ENCODE measurements around the gene IFT25. TPM values are rescaled to one million over a fixed set of nuclear protein-coding genes. Genes with fewer than 3 reads are reported as not detected.

The IFT25 gene
- polyA plus RNA-seq, 4 donors: 18.0 to 31.3 (median 20.3) TPM

DNA sequence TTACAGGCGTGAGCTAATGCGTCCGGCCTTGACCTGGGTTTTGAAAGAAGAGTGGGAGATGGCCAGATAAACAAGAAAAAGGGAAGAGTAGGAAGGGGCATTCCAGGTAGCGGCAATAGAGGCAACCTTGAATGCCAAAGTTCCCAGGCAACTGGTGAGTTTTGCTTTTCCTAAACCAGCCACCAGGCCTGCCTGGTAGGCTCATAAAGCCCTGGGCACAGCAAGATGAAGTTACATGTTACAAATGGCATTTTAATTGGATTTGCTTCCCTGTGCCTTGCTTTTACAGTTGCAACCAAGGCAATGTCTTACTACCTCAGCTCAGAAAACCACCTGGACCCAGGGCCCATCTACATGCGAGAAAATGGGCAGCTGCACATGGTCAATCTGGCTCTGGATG, 6.2 kb upstream of the IFT25 start:
- 89 to 94% (median 92%) methylated on average over 5 of the region's 5 CpGs for WGBS, 3 donors
- Histone ChIP-seq H3K27me3 (ENCODE audit: control insufficient read depth in 3 of 3, insufficient read depth in 3 of 3, low read length in 3 of 3) (no peaks in the 10 kb centered on the region), H3K36me3 (ENCODE audit: control insufficient read depth in 3 of 3, insufficient read depth in 2 of 3, low read depth in 1 of 3, low read length in 3 of 3) (peaks cover 0 to 22% (median 0%) of the 10 kb centered on the region in 3 donors), H3K4me1 (ENCODE audit: control insufficient read depth in 3 of 3, insufficient read depth in 2 of 3, low read depth in 1 of 3, low read length in 2 of 3) (peaks cover 0 to 22% (median 5%) of the 10 kb centered on the region in 3 donors), H3K9me3 (ENCODE audit: control insufficient read depth in 2 of 2, insufficient read depth in 1 of 2, low read depth in 1 of 2, low read length in 1 of 2) (no peaks in the 10 kb centered on the region), H3K27ac (ENCODE audit: low read depth in 1 of 3, low read length in 2 of 3) (no peak overlapping the region), H3K4me3 (ENCODE audit: low read depth in 1 of 3, low read length in 3 of 3) (no peak overlapping the region)
- no peak for FAIRE-seq
- no peak for DNase-seq

DNA sequence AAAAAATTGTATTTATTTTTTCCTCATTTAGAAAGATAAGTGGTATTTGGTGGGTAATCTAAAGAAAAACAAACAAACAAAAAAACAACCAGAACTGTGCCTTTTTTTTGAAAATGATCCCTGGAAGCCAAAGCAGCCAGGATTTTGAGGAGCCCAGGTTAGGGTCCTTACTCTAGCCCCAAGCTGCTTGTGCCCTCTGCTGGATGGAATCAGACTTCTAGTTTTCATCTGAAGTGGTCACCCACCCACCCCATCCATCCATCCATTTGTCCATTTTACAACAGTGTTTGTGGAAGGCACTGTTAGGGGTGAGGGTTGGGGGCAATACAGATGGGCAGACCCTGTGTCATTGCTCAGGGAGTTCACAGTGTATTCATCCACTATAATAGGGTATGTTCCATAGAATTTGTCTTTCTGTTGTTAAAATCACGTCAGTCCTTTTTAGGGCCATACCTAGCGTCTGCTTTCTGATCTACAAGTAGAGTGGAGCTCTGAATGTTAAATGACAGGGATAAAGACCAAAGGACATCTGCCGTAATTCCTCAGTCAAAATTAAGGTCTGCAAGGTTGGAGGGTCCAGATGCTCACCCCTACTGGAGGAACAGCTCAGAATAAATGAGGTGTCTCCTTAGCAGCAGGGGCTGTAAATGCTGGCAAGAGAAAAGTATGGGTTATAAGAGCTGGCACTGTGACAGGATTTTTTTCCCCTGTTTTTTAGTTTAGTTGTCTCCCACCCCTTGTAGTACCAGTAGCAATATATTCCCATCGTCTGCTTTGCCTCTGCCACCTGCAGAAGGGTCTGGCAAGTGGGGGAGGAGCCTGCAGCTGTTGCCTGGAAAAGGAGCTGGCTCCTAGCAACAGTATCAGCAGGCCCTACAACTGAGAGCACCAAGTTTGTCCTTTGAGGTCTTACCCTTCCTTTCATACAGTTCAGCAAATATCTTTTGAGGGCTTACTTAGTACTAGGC, 3.8 kb upstream of the IFT25 start:
- Histone ChIP-seq H3K4me3 (ENCODE audit: low read depth in 1 of 3, low read length in 3 of 3) (no peak overlapping the region), H3K9me3 (ENCODE audit: control insufficient read depth in 2 of 2, insufficient read depth in 1 of 2, low read depth in 1 of 2, low read length in 1 of 2) (no peaks in the 10 kb centered on the region), H3K36me3 (ENCODE audit: control insufficient read depth in 3 of 3, insufficient read depth in 2 of 3, low read depth in 1 of 3, low read length in 3 of 3) (peaks cover 0 to 19% (median 0%) of the 10 kb centered on the region in 3 donors), H3K4me1 (ENCODE audit: control insufficient read depth in 3 of 3, insufficient read depth in 2 of 3, low read depth in 1 of 3, low read length in 2 of 3) (peaks cover 4 to 23% (median 10%) of the 10 kb centered on the region in 3 donors), H3K27ac (ENCODE audit: low read depth in 1 of 3, low read length in 2 of 3) (no peak overlapping the region), H3K27me3 (ENCODE audit: control insufficient read depth in 3 of 3, insufficient read depth in 3 of 3, low read length in 3 of 3) (no peaks in the 10 kb centered on the region)
- peak in 1 of 2 donors; percentile 54 for DNase-seq
- no peak for FAIRE-seq
- 77 to 86% (median 82%) methylated on average over 4 of the region's 4 CpGs for WGBS, 3 donors

DNA sequence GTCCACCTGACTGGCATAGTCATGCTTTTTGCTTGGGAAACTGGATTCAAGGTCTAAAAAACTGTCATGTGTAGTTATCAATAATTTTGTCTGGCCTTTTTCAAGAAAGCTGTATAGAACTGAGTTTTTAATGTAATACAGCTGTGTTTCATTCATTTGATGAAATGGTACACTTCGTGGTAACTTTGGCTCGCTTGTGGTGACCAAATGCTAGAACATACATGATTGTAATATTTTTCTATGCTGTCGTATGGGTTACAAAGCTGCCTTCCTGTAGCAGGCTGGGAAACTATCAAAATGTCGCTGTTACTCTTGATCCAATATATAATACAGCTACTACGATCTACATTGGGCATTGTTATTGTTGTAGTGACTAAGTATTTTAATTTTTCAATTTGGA, 2.8 kb upstream of the IFT25 start:
- 89 to 96% (median 92%) methylated on average over 5 of the region's 5 CpGs for WGBS, 3 donors
- no peak overlapping the region for H3K4me3 ChIP-seq (ENCODE audit: low read depth in 1 of 3, low read length in 3 of 3)

DNA sequence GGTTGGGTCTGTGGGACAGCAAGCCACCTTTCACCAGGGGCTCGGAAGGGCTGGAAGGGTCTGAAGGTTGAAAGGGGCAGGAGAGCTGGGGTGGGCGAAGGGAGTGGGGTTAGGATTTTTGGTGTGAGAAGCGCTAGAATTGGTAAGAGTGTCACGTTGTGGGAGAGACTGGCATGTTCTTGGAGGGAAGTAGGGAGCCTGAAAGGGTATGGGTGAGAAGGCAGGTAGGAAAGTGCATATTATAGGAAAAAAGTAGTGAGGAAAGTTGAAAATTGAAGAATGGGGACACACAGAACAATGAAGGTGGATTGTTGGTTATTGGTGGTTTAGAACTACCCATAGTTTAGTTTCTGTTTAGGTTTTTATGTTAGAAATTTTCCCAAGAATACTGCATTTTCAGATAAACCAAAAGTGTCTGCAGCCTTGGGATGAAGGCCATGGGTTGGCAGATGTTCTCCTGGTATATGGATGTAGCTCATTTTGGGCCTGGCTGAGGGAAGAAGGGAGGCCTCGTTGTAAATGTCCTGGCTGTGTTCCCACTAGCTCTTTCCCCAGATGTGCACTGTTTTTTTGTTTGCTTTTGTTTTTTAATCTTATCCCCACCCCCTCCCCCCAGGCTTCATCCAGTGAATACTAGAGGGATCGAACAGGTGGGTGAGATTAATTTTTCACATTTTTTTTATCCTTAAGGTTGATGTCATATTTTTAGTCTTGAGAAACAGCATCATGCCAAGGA, 1.8 kb upstream of the IFT25 start:
- WGBS, 3 donors: 52 to 60% (median 58%) methylated on average over 6 of the region's 6 CpGs

More for the DNA sequence above, 2.8 kb upstream of the IFT25 start:
- no peak for DNase-seq
- Histone ChIP-seq H3K27ac (ENCODE audit: low read depth in 1 of 3, low read length in 2 of 3) (no peak overlapping the region), H3K9me3 (ENCODE audit: control insufficient read depth in 2 of 2, insufficient read depth in 1 of 2, low read depth in 1 of 2, low read length in 1 of 2) (no peaks in the 10 kb centered on the region), H3K36me3 (ENCODE audit: control insufficient read depth in 3 of 3, insufficient read depth in 2 of 3, low read depth in 1 of 3, low read length in 3 of 3) (peaks cover 0 to 16% (median 0%) of the 10 kb centered on the region in 3 donors), H3K4me1 (ENCODE audit: control insufficient read depth in 3 of 3, insufficient read depth in 2 of 3, low read depth in 1 of 3, low read length in 2 of 3) (peaks cover 4 to 23% (median 12%) of the 10 kb centered on the region in 3 donors), H3K27me3 (ENCODE audit: control insufficient read depth in 3 of 3, insufficient read depth in 3 of 3, low read length in 3 of 3) (no peaks in the 10 kb centered on the region)
- no peak for FAIRE-seq

DNA sequence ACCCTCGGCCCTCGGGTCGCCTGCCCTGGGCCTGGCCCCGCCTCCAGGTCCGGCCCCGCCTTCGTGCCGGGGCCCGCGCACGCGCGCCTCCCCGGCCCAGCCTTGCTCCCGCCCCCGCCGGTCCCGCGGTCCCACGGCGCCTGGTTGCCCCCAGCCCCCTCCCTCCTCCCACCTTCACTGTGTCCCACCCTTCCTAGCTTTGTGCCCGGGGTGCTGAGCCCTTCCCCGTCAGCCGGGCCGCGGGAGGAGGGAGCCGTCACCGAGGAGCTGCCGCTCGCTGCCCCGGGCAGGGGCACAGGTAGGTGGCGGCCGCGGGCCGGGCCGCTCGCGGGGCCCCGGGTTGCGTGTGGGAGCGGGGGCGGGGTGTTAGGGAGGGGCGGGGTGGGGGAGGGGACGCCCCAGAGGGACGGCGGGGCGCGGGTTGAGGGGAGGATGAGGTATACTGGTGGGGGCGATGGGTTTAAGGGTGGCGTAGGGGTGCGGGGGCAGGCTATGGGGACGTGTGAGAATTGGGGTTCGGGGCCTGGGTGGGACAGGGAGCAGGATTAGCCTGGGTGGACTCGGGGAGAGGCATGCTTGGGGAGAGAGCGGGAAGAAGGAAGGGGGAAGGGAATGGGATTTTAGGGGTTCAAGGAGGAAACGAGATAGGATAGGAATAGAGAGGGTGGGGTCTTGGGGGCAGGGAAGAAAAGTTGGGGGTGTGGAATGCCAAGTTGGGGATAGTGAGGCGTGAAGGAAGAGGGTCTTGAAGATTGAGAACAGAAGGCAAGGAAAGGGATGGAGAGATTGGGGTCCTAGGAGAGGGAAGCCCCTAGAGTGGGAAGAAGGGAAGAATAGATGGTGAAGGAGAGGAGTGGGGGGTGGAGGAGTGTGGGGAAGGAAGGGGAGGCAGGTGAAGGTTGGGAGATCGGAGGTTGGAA, 1.0 kb upstream of the IFT25 start, which contains the start of gene LRRC42:
Gene LRRC42, plus strand, starts transcription at position 99 of the 920 bp plus-strand sequence. CDS start 5,650 bp downstream, outside the sequence.
- peak within 1 kb of the TSS; percentile 78 to 97 (median 93) for H3K27ac ChIP-seq (ENCODE audit: low read depth in 1 of 3, low read length in 2 of 3)
- H3K4me1 ChIP-seq (ENCODE audit: control insufficient read depth in 3 of 3, insufficient read depth in 2 of 3, low read depth in 1 of 3, low read length in 2 of 3): peaks cover 4 to 23% (median 12%) of the 10 kb centered on the region in 3 donors
- peaks cover 0 to 6% (median 0%) of the 10 kb centered on the region in 3 donors for H3K36me3 ChIP-seq (ENCODE audit: control insufficient read depth in 3 of 3, insufficient read depth in 2 of 3, low read depth in 1 of 3, low read length in 3 of 3)
- no peaks in the 10 kb centered on the region for H3K9me3 ChIP-seq (ENCODE audit: control insufficient read depth in 2 of 2, insufficient read depth in 1 of 2, low read depth in 1 of 2, low read length in 1 of 2)
- WGBS, 3 donors: 1 to 2% (median 2%) methylated on average over 29 to 58 of the region's 58 CpGs
- no peaks in the 10 kb centered on the region for H3K27me3 ChIP-seq (ENCODE audit: control insufficient read depth in 3 of 3, insufficient read depth in 3 of 3, low read length in 3 of 3)
- H3K4me3 ChIP-seq (ENCODE audit: low read depth in 1 of 3, low read length in 3 of 3): peak within 1 kb of the TSS; percentile 67 to 91 (median 82)
- FAIRE-seq: no peak
- peak in 1 of 2 donors; percentile 85 for DNase-seq

More for the DNA sequence above, 1.8 kb upstream of the IFT25 start:
- Histone ChIP-seq H3K9me3 (ENCODE audit: control insufficient read depth in 2 of 2, insufficient read depth in 1 of 2, low read depth in 1 of 2, low read length in 1 of 2) (no peaks in the 10 kb centered on the region), H3K27me3 (ENCODE audit: control insufficient read depth in 3 of 3, insufficient read depth in 3 of 3, low read length in 3 of 3) (no peaks in the 10 kb centered on the region), H3K4me1 (ENCODE audit: control insufficient read depth in 3 of 3, insufficient read depth in 2 of 3, low read depth in 1 of 3, low read length in 2 of 3) (peaks cover 4 to 23% (median 12%) of the 10 kb centered on the region in 3 donors), H3K4me3 (ENCODE audit: low read depth in 1 of 3, low read length in 3 of 3) (peak overlapping the region in 2 of 3 donors; percentile 55 to 72), H3K36me3 (ENCODE audit: control insufficient read depth in 3 of 3, insufficient read depth in 2 of 3, low read depth in 1 of 3, low read length in 3 of 3) (peaks cover 0 to 14% (median 0%) of the 10 kb centered on the region in 3 donors), H3K27ac (ENCODE audit: low read depth in 1 of 3, low read length in 2 of 3) (peak overlapping the region in 1 of 3 donors; percentile 49)
- DNase-seq (no peak), FAIRE-seq (no peak)

DNA sequence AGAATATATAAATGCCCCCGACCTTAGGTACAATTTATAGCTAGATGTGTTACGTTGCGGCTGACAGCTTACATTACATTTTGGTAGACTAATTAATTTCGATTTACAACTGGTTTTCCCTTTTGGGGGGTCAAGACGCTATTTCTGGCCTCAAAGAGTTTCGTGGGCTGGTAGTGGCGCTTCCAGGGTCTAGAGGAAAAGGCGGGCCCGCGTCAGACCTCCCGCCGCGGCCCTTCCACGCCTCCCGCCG, 391 bp downstream of the IFT25 start:
- Histone ChIP-seq H3K27ac (ENCODE audit: low read depth in 1 of 3, low read length in 2 of 3) (peak overlapping the region; percentile 78 to 93 (median 93)), H3K9me3 (ENCODE audit: control insufficient read depth in 2 of 2, insufficient read depth in 1 of 2, low read depth in 1 of 2, low read length in 1 of 2) (no peaks in the 10 kb centered on the region), H3K4me1 (ENCODE audit: control insufficient read depth in 3 of 3, insufficient read depth in 2 of 3, low read depth in 1 of 3, low read length in 2 of 3) (peaks cover 4 to 23% (median 12%) of the 10 kb centered on the region in 3 donors), H3K36me3 (ENCODE audit: control insufficient read depth in 3 of 3, insufficient read depth in 2 of 3, low read depth in 1 of 3, low read length in 3 of 3) (peaks cover 0 to 3% (median 0%) of the 10 kb centered on the region in 3 donors), H3K4me3 (ENCODE audit: low read depth in 1 of 3, low read length in 3 of 3) (peak overlapping the region; percentile 67 to 91 (median 82)), H3K27me3 (ENCODE audit: control insufficient read depth in 3 of 3, insufficient read depth in 3 of 3, low read length in 3 of 3) (no peaks in the 10 kb centered on the region)
- FAIRE-seq: no peak
- 1% methylated on average over 16 of the region's 16 CpGs for WGBS, 3 donors
- no peak for DNase-seq

DNA sequence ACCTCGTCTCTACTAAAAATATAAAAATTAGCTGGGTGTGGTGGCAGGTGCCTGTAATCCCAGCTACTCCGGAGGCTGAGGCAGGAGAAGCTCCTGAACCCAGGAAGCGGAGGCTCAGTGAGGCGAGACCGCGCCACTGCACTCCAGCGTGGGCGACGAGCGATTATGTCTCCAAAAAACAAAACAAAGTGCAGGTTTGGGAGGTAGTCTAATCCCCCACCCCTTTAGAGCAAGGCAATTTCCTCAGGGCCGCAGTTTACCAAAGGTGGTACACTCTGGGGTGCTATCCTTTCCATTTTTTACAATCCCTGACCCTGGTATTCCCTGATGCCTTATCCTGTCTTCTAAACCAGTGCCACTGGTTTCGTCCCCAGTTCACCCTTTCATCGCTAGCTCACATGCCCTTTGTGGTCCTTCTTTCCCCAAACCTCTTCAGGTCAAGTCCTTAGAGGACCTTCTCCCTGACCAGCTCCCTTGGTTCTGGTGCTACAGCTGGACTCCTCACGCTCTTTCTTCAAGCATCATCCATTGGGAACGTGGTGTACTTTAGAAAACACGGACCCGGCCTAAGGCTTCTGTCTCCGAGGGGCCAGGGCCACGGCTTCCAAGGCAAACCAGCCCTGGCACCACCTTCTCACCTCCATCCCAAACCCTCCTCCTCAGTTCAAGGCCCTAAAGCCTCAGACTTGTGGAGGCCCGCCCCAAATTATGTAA, 873 bp downstream of the IFT25 start:
- Histone ChIP-seq H3K9me3 (ENCODE audit: control insufficient read depth in 2 of 2, insufficient read depth in 1 of 2, low read depth in 1 of 2, low read length in 1 of 2) (no peaks in the 10 kb centered on the region), H3K4me1 (ENCODE audit: control insufficient read depth in 3 of 3, insufficient read depth in 2 of 3, low read depth in 1 of 3, low read length in 2 of 3) (peaks cover 4 to 23% (median 12%) of the 10 kb centered on the region in 3 donors), H3K27ac (ENCODE audit: low read depth in 1 of 3, low read length in 2 of 3) (peak overlapping the region in 2 of 3 donors; percentile 93), H3K27me3 (ENCODE audit: control insufficient read depth in 3 of 3, insufficient read depth in 3 of 3, low read length in 3 of 3) (no peaks in the 10 kb centered on the region), H3K36me3 (ENCODE audit: control insufficient read depth in 3 of 3, insufficient read depth in 2 of 3, low read depth in 1 of 3, low read length in 3 of 3) (peaks cover 0 to 3% (median 0%) of the 10 kb centered on the region in 3 donors), H3K4me3 (ENCODE audit: low read depth in 1 of 3, low read length in 3 of 3) (peak overlapping the region; percentile 67 to 91 (median 82))
- DNase-seq: no peak
- no peak for FAIRE-seq
- 57 to 59% (median 58%) methylated on average over 20 of the region's 20 CpGs for WGBS, 3 donors
